ENCODE measurements around the gene CARS2.

DNA sequence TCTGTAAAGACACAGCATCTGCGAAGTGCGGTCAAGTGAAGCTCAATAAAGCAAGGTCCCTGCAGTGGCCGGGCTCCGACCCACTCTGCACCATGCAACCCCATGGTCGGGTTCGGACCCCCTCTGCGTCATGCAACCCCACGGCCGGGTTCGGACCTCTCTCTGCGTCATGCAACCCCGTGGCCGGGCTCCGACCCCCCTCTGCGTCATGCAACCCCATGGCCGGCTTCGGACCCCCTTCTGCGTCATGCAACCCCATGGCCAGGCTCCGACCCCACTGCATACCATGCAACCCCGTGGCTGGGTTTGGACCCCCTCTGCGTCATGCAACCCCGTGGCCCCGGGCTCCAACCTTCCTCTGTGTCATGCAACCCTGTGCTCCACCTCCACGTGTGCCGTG, 43.8 kb downstream of the CARS2 start:
- TF ChIP-seq, protein P1, sequence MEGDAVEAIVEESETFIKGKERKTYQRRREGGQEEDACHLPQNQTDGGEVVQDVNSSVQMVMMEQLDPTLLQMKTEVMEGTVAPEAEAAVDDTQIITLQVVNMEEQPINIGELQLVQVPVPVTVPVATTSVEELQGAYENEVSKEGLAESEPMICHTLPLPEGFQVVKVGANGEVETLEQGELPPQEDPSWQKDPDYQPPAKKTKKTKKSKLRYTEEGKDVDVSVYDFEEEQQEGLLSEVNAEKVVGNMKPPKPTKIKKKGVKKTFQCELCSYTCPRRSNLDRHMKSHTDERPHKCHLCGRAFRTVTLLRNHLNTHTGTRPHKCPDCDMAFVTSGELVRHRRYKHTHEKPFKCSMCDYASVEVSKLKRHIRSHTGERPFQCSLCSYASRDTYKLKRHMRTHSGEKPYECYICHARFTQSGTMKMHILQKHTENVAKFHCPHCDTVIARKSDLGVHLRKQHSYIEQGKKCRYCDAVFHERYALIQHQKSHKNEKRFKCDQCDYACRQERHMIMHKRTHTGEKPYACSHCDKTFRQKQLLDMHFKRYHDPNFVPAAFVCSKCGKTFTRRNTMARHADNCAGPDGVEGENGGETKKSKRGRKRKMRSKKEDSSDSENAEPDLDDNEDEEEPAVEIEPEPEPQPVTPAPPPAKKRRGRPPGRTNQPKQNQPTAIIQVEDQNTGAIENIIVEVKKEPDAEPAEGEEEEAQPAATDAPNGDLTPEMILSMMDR (IDR thresholded peaks at IDR 0.05) = no peak
- no peak for TF ChIP-seq POLR2A (IDR thresholded peaks at IDR 0.05)

Data from uterus (tissue), 2 donors.